GM19240 (cell line): ENCODE measurements around the gene C5.
"Not testable (repeated sequence)": the region's sequence is repeated elsewhere in the genome, so short reads cannot be mapped to it uniquely, and the experiment has no call there.

Experiments used
- DNase-seq: peaks from one replicate; pipeline ENCODE4 v3.0.0; 2011; ENCODE audit warnings: low spot score; ENCODE audit not compliant: insufficient read length

Gene C5

GRCh38 chr9:120980951-120981350, 69.1 kb downstream of the C5 start:
- DNase-seq: no peak

DNA sequence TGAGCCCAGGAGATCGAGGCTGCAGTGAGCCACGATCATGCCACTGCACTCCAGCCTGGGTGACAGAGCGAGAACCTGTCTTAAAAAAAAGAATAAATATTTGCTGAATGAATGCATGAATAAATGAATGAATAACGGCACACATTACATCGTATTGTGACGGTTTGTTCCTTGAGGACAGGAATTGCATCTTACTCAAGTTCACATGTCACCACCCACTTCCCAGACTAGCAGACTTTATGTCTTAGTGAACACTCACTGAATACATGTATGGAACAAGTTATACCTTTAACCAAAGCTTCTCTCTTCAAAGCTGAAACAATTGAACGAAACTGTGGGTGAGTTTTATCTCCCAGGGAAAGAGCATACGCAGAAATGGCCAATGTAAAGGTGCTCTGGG, 70.3 kb downstream of the C5 start:
- no peak for DNase-seq

GRCh38 chr9:120978987-120979386, 71.1 kb downstream of the C5 start:
- no peak for DNase-seq

DNA sequence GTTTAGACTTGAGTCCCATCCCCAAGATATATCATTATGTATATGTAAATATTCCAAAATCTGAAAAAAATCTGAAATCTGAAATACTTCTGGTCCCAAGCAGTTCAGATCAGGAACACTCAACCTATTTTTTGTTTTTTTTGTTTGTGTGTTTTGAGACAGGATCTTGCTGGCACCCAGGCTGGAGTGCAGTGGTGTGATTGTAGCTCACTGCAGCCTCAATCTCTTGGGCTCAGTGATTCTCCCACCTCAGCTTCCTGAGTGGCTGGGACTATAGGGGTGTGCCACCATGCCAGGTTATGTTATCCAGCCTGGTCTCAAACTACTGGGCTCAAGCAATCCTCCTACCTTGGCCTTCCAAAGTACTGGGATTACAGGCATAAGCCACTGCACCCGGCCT, 72.8 kb downstream of the C5 start:
- DNase-seq: no peak

- DNase-seq: no peak
These were observed 75.2 kb downstream of the C5 start for GRCh38 chr9:120974921-120975320.

GRCh38 chr9:120974181-120974580, 75.9 kb downstream of the C5 start:
- no peak for DNase-seq

DNA sequence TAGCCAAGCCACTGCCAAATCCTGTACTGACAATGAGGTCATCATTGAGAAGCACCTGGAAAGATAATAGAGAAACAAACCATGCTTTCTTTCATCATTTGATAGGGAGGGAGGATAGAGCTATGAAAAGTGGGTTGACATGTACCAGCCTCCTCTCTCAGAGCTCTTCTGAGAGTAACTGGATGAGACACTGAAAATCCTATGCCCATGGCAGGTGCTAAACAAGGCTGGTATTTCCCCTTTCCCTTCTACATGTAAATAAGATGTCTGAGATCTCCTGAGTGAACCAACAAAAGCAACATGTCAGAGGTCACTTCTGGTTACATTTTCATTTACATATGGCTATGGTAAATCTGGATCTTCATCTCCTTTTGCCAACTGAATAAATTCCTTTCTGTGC, 78.1 kb downstream of the C5 start:
- DNase-seq: no peak

DNA sequence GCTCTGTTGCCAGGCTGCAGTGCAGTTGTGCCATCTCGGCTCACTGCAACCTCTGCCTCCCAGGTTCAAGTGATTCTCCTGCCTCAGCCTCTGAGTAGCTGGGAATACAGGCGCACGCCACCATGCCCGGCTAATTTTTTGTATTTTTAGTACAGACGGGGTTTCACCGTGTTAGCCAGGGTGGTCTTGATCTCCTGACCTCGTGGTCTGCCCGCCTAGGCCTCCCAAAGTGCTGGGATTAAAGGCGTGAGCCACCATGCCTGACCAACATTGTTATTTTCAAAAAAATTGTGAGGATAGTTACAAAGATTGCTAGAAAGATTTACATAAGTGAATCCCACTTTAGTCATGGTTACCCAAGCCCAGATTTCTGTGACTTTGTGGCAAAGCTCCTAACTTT, 78.6 kb downstream of the C5 start:
- not testable (repeated sequence) for DNase-seq

DNA sequence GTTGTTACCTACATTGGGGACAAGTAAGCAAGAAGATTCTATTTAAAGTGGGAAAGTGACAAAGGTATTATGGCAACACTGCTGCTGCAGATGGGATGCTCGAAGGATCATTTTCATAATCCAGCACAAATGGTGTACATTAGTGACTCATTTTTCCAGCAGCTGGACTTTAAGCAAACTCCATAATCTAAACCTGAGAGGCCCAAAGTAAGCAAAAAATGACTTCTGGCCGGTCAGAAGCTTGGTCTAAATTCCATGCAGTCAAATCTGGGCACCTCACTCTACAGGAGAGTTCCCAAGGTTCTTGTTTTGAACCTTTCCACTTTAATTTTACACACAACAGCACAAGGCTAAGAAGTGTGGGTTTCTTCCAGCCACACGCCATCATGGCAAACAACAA, 79.8 kb downstream of the C5 start:
- no peak for DNase-seq

DNA sequence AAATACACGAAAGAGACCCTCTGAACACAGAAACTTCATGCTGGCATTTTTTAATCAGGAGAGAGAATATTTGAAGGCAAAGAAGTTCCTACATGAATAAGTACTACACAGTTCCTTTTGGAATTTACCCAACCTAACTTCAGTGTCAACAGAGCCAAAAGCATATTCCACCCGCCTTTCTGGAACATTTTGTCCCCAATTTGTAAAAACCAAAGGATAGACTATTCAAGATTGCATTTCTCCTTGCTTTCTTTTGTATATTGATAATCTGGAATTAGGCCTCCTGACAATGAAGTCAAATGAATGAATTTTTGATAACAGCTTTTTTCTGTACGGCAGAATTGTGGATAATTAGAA, 84.1 kb downstream of the C5 start:
- no peak for DNase-seq

GRCh38 chr9:120965344-120966012, 84.6 kb downstream of the C5 start:
- DNase-seq: no peak

GRCh38 chr9:120961936-120962335, 88.1 kb downstream of the C5 start:
- DNase-seq: no peak

DNA sequence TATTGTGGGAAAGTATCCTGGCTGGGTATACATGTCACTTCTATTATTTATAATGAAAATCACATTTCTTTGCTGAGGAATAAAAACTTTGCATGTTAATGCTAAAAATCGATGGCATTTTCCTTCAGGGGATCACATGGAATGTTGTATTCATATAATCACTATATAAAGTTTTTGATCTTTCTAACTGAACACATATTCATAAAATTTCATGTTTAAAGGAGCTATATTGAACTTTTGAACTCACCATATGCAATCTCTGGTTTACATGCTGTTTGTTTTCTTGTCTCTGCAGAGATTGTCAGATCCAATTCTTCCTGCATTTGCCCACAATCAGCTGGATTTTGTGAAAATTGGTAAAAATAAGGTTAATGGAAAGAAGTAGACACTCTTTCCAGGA, 90.1 kb downstream of the C5 start:
- DNase-seq: no peak

GRCh38 chr9:120956862-120957261, 93.2 kb downstream of the C5 start:
- DNase-seq: no peak

- no peak for DNase-seq
These were observed 98.0 kb downstream of the C5 start for GRCh38 chr9:120951960-120952618.

GRCh38 chr9:120950421-120951388, 99.4 kb downstream of the C5 start:
- DNase-seq: no peak

- no peak for DNase-seq
These were observed 100.8 kb downstream of the C5 start for GRCh38 chr9:120949290-120949689.

DNA sequence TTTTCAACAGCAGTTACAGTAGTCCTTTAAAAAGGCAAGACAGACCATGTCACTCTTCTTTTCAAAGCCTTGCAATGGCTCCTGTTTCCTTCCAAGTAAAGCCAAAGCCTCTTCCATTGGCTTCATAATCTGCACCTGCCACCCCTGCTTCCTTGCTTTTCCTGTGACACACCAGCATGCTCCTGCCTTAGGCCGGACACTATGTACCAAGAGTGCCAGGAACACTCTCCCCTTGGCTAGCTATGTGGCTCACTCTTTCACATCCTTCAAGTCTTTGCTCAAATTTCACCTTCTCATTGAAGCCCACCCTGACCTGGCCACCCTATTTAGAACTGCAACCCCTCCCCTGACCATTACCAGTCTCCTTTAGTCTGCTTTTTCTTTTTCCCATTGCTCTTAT, 101.3 kb downstream of the C5 start:
- DNase-seq: no peak

GRCh38 chr9:120947222-120947621, 102.9 kb downstream of the C5 start:
- no peak for DNase-seq

DNA sequence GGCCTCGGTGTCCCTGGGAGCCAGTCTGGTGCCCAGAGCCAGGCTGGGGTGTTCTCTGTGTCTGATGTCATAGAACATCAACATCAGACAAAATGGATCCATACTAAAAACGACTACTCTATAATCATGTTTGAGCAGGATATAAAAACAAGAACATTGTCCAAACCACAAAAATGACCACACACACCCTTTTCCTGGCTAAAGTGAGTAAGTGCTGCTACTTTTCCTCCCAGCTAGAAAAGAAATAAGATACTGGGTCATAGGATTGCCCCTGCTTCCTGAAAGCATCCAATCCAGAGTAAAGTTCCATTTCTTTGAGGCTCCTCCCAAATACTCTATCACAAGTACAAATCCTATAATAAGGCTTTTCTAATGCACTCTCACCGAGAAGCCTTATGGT, 103.8 kb downstream of the C5 start:
- DNase-seq: no peak

DNA sequence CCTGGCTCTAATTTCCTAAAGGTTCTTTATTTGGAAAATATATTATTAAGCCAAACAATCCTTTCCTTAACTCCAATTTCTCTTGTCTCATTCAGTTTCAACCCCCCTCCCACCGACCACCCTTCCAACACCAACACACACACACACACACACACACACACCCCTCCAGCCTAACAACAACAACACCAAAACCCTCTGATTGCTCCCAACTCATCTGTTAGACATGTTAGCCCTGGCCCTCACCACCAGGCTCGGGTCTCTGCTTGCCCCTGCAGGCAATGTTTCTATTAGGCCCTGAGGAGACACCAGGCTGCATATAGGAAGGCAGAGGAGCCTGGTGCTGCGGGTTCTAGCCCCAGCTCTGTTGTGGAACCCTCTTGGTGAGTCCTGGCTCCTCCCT, 105.1 kb downstream of the C5 start:
- DNase-seq: no peak

DNA sequence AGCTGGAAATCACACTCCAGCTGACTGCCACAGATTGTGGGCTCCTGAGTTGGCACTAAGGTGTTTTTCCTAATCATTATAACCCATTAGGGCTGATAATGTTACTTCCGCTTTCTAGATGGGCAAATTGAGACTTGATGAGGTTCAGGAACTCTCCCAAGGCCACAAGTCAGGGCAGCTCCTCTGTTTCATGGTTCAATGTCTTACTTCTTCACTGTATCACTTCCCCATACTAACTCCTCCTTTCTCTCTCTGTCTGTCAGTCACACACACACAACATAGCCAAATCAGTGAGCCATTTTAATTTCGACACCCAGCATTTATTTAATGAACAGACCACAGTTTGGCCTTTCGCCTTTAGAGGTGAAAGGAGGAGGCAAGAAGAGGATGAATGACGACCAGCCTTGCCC, 105.6 kb downstream of the C5 start:
- DNase-seq: no peak
